NCI-H146 (cell line): ENCODE measurements around the gene TRIM26.
A peak's percentile ranks its signal among the peaks of the same experiment; 100 is the strongest.
"Not testable (repeated sequence)": the region's sequence is repeated elsewhere in the genome, so short reads cannot be mapped to it uniquely, and the experiment has no call there.

Experiments
- DNase-seq: peaks from one replicate; lab custom pipeline; 2025; lab: John Stamatoyannopoulos, UW

Gene TRIM26

DNA sequence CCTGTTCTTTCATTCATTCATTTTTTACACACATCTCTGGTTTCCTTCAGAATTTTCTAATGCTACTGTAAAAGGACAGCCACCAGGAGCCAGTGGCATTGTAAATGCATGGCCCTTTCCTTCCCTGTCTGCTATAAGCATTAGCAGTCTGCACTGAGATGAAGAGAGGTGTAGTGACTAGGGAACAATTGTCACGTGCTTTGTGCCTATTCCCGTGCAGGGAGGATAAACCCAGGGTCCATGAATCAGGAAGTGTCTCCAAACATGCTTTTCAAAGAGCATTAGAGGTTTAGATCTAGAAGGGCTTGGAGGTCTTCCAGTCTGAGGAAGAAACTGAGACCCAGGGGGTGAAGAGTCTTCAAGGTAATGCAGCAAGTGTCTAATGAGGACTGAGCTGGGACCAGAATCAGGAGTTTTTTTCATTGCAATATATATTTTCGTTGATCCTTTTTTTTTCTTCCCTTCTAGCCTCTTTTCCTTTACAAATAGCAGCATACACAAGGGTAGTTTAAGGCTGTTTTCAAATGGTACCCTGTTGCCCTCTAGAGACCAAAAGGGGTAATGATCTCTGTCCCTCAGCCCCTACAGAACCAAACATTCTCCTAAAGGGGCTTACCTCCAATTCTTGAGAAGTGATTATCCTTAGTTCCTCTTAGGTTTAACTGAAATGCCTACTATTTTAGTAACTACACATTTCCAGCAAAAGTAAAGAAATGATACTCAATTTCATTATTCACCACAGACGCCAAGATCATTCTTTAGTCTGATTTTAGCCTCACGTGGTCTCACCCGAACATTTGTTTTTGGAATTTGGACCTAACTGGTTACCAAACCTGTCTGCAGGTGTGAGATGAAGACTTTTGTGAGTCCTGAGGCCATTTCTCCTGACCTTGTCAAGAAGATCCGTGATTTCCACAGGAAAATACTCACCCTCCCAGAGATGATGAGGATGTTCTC is 43.3 kb downstream of the TRIM26 start:
- peak; percentile 33 for DNase-seq

DNA sequence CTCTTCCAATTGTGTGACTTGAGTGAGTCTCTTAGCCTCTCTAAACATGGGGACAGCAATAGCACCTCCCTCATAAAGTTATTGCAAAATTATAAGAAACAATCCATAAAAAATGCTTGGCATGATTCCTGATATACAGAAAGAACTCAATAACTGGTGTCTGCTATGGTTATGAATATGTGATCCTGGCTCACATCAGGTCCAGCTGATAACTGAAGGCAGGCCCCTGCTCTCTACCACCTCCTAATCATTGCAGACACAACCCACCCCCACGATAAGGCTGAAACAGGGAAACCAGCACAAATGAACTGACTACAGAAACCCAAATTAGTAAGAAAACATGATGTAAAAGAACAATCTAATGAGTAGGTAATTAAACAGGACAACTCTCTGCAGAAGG is 44.5 kb downstream of the TRIM26 start:
- DNase-seq = no peak

DNA sequence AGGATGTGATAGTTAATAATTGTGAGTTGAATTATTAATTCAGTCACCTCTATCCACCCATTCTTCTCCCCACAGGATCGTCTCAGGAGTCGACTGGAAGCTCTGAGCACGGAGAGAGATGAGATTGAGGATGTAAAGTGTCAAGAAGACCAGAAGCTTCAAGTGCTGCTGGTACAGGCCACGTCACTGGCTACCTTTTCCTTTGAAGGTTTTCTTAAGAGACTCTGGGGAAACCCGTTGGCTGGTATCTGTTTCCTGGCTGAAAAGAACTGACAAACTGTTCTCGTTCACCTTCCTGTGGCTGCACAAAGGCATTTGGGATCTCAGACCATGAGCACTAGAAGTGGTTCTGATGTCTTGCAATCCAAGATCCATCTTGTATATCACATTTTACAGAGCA is 46.1 kb downstream of the TRIM26 start:
- DNase-seq = no peak

DNA sequence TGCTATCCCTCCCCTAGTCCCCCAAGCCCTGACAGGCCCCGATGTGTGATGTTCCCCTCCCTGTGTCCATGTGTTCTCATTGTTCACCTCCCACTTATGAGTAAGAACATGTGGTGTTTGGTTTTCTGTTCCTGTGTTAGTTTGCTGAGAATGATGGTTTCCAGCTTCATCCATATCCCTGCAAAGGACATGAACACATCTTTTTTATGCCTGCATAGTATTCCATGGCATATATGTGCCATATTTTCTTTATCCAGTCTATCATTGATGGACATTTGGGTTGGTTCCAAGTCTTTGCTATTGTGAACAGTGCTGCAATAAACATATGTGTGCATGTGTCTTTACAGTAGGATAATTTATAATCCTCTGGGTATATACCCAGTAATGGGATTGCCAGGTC is 48.0 kb downstream of the TRIM26 start:
- DNase-seq = not testable (repeated sequence)

DNA sequence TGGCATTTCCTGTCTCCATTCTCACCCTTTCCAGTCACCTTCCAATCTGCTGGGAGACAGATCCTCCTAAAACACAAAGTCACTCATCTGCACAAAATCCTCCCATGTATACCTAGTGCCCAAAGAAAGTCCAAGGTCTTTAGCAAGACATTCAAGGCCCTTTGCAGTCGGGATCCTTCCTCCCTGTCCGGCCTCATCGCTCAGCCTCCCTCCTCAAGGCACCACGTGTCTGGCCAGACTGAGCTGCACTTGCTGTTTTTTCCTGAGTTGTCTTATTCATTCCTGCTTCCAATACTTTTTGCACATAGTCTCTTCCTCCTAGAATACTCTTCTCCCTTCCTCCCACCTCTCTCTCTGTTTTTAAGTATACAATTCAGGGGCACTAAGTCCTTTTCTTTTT is 48.5 kb downstream of the TRIM26 start:
- DNase-seq = no peak

DNA sequence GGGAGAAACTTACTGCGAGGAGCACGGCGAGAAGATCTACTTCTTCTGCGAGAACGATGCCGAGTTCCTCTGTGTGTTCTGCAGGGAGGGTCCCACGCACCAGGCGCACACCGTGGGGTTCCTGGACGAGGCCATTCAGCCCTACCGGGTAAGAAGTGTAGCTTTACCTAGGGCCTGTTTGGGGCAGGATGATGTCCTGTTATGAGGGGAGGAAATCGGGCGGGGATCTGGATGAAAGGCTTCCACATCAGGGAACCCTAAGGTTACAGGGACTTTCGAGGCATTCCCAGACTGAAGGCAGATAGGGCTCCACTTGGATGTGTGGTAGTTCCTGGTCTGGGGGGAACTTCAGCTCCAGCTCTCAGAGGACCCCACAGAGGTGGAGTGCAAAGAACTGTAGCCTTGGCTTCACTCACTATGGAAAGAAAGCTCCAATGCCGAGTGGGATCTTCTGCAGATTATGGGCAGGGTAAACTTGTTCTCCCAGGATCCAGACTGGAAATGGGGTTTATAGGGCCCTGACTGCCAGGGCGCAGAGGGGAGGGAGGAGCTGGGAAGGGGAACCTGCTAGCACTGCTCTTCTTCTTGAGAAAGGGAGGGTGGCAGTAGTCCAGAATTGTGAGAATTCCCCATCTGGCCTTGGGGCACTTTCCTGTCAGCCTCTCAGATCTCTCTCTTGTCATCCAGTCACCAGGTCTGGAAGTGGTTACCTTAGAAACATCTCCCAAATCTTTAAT is 49.1 kb downstream of the TRIM26 start:
- no peak for DNase-seq

DNA sequence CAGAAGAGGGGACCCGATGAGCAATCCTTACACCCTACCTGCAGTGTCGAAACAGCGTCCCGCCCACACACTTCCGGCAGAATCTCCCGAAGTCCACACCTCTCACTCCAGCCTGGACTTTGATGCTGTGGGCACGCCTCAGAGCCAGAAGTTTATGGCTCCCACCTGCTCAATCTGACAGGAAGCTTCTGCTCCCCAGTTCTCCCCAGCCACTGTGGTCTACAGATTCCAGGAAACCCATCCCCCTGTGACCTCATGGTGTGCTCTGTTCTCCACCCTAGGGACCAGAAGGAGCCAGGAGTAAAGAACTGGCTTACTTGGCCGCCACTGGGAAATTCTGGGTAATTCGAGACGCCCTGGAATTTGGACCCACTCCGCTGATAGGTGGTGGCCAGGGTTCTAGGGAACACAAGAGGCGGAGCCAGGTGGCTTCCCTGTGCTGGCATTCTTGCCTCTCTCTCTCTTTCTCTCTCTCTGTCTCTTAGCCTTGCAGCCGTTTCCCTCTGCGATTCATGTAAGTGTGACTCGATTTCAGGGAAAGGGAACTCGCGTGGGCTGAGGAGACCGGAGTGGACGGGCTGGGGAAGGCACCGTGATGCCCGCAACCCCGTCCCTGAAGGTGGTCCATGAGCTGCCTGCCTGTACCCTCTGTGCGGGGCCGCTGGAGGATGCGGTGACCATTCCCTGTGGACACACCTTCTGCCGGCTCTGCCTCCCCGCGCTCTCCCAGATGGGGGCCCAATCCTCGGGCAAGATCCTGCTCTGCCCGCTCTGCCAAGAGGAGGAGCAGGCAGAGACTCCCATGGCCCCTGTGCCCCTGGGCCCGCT is 49.9 kb downstream of the TRIM26 start, which contains the start of gene TRIM15:
Gene TRIM15 (plus strand): TSS at position 457 of the 828 bp plus-strand sequence. CDS start 139 bp downstream, at position 596.
- no peak for DNase-seq

DNA sequence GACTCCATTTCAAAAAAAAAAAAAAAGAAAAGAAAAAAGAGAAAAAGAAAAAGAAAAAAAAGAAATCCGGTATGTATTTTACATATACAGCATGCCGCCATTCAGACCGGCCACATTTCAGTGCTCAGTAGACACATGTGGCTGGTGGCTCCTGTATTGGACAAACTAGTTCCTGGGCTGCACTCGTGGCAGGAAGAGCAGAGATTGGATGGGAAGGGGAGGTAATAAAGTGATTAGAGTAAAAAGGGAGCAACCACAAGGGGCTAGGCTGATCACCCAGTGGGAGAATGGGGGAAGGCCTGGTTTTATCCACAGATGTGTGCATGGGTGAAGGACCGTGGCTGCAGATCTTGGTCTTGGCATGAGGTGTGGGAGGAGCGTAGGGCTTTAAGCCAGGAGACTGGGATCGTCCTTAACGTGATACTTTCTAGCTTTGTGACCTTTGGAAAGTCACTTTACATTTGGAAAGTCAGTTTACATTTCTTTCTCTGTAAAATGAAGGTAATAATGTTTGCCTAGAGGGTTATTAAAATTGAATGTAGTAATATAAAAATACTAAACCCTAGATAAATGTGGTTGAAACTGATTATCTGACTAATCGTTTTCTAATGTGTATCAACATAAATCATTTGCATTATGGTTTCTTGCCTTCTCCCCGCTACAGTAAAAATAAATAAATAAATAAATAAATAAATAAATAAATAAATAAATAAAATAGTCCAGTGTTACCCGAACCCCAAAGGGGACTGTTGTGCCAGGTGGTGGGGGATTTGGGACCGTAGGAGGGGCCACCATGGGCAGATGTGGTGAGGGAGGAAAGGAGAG is 50.7 kb downstream of the TRIM26 start:
- no peak for DNase-seq

DNA sequence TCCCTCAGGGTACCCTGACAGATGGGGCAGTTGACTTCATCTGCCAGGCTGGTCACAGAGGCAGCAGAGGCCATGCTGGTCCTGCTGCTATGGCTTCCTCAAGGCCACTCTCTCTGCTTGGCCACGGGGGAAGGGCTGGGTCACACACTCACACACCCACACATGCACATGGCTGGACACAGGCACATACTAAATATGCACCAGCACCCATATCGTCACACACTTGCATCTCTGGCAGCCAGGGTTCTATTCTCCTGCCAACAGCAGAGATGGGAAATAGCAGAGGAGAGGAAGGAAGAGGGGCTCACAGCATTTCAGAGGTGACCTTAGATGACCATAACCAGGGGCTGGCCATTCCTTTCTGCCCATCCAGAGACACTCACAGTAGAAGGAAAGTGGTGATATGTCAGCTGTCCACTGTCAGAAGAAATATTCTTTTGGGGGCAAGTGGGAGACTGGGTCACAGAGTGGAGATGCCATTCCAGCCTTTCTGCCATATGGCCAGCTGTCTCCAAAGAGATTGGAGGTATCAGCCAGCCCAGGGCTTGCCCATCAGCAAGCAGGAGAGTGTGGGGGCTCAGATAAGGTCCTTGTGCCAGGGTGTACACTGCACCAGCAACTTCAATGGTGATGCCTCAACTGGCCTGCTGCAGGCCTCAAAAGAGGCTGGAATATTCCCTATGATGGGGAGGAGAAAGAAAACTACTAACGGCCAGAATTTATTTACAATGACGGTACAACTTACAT is 52.2 kb downstream of the TRIM26 start, which contains the start of gene TRIM10:
Gene TRIM10 (minus strand): TSS at position 427 of the 747 bp plus-strand sequence. CDS start 353 bp downstream, at position 74.
- DNase-seq = no peak

DNA sequence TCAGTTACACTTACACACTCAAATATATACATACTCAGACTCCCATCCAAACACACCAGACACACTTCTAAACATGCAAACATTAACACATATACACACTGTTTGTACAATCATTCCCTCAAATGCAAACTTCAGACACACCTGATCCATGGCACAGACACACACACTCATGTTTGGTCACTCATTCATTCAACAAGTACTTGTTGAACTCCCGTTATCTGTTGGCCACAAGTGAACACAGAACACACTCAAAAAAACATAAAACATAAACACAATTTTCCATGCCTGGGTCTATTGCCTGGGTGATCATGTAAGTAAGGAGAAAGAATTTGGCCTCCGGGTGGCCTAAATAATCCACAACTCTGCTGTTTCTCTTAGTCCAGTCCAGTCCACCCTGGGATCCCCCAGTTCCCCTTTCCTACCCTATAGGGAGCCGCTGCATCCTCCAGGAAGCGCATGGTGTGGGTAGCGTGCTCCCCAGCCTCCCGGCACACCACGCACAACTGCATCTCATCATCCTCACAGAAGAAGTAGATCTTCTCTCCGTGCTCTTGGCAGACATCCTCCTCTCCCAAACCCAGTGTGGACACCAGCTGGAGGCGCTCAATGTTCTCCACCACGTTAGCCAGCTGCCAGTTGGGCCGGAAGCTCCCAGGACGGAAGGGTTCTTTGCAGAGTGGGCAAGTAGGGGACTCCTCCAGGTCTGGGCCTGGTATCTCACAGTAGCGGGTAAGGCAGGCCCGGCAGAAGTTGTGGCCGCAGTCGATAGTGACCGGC is 53.0 kb downstream of the TRIM26 start:
- no peak for DNase-seq

DNA sequence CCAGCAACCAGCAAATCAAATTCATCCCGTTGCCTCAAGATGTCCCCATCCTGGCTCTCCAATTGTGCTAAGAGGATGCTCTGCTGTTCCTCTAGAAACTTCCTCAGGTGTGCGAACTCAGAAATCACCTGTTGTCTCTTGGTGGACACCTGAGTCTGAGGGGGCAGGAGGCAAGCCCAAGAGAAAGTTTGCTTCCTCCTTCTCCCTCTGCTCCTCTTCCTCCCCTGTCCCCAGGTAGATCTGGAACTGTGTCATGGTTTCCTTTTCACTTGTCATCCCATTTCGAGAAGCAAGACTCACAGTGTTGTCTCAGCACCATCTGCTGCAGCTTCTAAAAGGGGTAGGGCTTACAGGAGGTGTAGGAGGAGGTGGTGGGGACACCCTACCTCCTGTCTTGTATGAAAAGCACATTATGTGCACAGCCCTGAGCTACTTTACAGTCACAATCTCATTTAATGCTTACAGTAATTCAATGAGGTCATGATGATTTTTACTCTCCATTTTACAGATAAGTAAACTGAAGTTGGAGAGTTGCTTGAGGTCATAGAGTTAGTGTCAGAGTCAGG is 54.6 kb downstream of the TRIM26 start:
- DNase-seq = no peak

DNA sequence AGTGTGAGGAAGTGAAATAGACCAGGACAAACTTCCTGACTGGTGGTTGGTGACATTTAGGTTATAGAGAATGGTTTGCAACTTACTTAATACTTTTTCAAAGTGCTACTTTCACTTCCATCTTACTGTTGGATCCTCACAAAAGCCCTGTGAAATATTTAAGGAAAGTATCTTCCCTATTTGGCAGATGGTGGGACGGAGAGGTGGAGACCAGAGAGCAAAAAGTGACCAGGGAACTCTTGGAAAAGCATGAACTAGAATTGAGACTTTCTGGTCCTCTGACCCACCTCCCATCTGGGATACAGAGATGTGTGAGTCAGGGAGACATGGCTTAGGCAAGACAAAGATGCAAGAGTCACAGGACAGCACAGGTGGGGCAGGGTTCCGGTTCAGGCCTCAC is 55.2 kb downstream of the TRIM26 start:
- DNase-seq = no peak

DNA sequence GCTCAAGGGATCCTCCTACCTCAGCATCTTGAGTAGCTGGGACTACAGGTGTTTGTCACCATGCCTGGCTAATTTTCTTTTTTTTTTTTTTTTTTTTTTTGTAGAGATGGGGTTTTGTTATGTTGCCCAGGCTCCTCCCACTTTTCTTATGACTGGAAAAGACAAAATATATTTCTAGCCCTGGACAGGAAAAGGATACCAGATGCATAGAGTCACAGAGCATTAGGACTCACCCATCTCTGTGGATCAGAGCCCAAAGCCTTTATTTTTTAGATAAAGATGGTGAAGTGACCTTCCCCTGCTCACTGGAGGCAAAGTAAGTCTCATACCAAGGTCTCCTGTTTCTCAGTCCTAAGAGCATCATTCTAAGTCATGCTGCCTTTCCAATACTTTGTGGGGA is 55.6 kb downstream of the TRIM26 start:
- no peak for DNase-seq

DNA sequence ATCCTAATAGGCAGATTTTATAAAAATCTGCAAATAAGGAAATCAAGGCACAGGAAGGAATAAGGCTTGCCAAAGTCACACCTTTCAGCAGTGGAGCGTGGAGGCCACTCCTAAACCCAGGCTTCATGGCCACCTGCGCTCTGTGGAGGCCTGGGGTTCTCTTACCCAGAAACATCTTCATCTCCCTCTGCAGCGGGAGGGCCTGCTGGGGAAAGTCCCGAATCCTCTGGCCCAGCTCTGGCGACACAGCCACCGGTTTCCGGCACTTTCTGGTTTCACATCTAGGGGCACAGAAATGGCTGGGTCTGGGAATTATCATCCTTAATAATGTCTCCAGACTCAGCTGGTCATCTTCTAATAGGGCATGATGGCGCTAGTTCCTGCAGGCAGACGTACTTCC is 56.4 kb downstream of the TRIM26 start:
- DNase-seq = no peak

DNA sequence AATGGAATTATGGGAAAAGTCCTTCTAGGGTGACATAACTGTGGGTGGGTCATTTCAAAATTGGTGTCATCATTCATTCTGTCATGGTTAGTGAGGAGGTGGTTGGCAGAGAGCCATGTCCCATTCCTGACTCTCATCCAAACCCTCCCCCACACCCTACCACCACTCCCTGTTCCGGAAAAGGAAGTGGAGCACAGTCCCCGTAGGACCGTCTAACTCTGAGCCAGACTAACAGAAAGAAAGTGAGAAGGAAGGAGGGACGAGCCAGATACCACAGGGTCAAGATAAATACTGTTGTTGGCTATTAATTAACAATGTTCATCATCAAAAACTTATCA is 57.0 kb downstream of the TRIM26 start:
- no peak for DNase-seq

DNA sequence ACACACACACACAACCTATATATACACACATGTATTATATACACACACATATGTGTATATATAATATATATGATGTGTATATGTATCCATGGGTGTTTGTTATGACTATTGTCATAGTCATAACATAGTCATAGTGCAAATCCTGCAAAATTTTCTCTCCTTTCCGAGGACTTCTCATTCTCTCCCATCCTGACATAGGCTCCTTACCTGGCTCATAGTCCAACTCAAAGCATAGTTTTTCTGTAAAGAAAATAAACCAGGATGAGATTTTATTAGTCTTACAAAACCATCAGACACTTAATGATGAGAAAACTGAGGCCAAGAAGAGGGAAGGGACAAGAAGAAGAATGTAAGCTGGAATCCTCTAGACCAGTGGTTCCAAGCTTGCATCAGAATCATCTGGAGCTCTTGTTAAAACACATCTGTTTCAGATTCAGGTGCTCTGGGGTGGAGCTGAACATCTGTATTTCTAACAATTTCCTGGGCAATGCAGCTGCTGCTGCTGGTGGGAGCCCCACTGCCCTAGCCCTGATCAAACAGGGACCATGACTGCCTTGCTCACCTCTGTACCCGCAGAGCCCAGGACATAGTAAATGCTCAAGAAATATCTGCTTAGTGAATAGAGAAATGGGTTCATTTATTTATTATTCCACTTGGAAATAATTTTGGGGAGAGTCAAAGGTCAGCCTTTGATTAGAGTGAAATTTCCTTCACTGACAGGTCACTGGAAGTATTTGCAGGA is 57.5 kb downstream of the TRIM26 start:
- no peak for DNase-seq

DNA sequence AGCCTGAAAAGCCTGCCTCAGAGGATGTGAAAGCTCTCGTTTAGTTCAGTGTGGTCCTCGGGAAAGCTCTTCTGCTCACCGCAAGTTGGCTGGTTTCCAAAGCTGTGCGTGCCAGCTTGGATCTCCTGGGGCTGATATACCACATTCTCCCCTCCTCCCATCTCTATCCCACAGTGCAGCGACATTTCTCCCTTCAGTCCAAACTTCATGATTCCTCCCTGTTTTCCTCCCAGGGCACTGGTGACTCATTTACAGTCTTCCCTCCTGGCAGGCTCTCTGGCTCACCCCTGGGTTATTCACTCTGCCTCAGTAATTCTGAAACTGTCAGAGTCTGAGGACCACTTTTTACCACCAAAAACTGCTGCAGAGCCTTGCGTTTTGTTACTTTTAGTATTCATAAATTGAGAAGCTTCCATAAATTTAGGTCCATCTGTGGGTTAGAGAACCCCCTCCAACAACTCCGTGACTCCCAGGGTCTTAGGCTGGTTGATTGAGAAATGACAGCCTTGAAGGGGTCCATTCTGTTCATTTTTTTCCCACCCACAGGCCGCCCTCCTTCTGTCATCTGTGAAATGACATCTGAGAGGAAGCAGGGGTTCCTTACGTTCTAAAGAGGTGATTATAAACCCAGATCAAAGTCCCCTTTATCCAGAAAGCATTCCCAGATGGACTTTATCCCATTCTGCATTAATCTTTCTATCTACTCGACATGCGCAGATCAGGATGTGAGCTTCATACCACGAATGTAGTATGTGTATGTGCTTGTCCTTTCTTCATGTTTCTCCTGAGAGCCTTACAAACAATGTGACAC is 58.3 kb downstream of the TRIM26 start:
- DNase-seq = no peak

DNA sequence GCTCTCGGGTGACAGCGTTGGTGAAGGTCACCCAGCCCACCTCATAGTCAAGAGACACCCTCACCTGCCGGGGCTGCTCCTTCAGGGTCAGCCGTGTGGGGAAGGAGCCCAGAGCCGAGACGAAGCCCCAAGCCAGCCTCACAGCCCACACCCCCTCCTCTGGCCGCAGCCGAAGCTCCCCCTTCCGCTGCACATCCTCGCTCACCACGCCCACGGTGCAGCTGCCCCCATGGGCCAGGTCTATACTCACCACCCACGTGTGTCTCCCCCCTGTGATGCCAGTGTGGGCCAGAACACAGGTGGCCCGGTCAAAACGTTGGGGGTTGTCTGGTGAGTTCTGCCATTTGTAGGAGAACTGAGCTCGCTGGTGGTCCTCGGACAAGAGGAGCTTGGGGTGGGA is 59.1 kb downstream of the TRIM26 start:
- no peak for DNase-seq
